ENCODE results near the gene SEC22B. TPM values are rescaled to one million over a fixed set of nuclear protein-coding genes. Genes with fewer than 3 reads are reported as not detected.

SEC22B gene
- total RNA-seq, 1 donor from 2014 or later = 26.6 TPM

Small RNA genes lying within 50 kb of the gene (small RNA-seq; reads per million reads assigned to genes)
- not detected for gene RNU6-465P

Other genes starting within 250 kb of the SEC22B start
- gene NOTCH2, start 106.9 kb downstream of the SEC22B start, total RNA-seq = 101 TPM
- 8.9 TPM for gene NBPF8, start 238.5 kb upstream of the SEC22B start, total RNA-seq